Ovary (tissue), 9 donors: ENCODE results near the gene MAPKAPK2. TPM values are rescaled to one million over a fixed set of nuclear protein-coding genes. Genes with fewer than 3 reads are reported as not detected.

ENCODE experiments used
- DNase-seq, 5 donors: peaks; one replicate each; pipeline ENCODE4 v3.0.0-alpha.2; 2019 to 2020
- H3K27ac ChIP-seq, 2 donors: fragments of 200-600 bp; one replicate each; pipeline versions ENCODE4 v1.5.1 to v1.8.0; 2019 to 2022
- H3K27me3 ChIP-seq: fragments of 200-600 bp; one replicate; pipeline ENCODE4 v1.8.0; 2022
- H3K36me3 ChIP-seq: fragments of 200-600 bp; sonication (generic); one replicate; pipeline ENCODE4 v1.5.1; 2019
- H3K4me1 ChIP-seq: one replicate; pipeline ENCODE4 v1.8.1; 2013; ENCODE audit warnings: mild to moderate bottlenecking, moderate library complexity; ENCODE audit not compliant: insufficient read depth
- H3K4me3 ChIP-seq: fragments of 200-600 bp; sonication (generic); one replicate; pipeline ENCODE4 v1.5.1; 2017
- H3K9me3 ChIP-seq, 2 donors: fragments of 200-600 bp in 1 of 2; sonication (generic) in 1 of 2; one replicate each; pipeline versions ENCODE4 v1.5.1 to v1.8.1; 2013 to 2019; ENCODE audit warnings: mild to moderate bottlenecking in 1 of 2, moderate library complexity in 1 of 2
- CTCF ChIP-seq, 3 donors: fragments of 450-650 bp in 2 of 3; fragments of 200-600 bp in 1 of 3; IDR thresholded peaks; one replicate each; pipeline versions ENCODE4 v1.5.1 to v1.8.0; 2016 to 2022; ENCODE audit warnings: antibody characterized with exemption in 3 of 3, mild to moderate bottlenecking in 1 of 3
- EP300 ChIP-seq: sonication (generic); formaldehyde crosslinking; IDR thresholded peaks from one replicate; pipeline ENCODE4 v1.6.1; 2017; ENCODE audit warnings: antibody characterized with exemption
- POLR2A ChIP-seq: fragments of 450-650 bp; IDR thresholded peaks from one replicate; pipeline ENCODE4 v1.6.1; 2017; ENCODE audit warnings: antibody characterized with exemption, mild to moderate bottlenecking, moderate library complexity
- WGBS, 3 donors: extraction: QIAGEN DNeasy Blood & Tissue Kit in 1 of 3; methylation state at CpG; one replicate each; pipeline versions ENCODE4 v1.1.5 to v1.1.7; 2013 to 2017; 5-methylcytosine and 5-hydroxymethylcytosine counted together
- intact Hi-C, 4 donors: fragments of 100-400 bp; cut with DNase I; formaldehyde crosslinking; loops; one replicate each; pipeline versions ENCODE4 v1.11.0 to v1.15.1; 2022 to 2023
- polyA plus RNA-seq, 2 donors: library from polyadenylated mRNA; stranded (reverse); fragments of 200-250 nt in 1 of 2; fragments of 350-450 nt in 1 of 2; fragmentation: Illumina TruSeq in 1 of 2; extraction: RNeasy Lipid Tissue Mini Kit (QIAGEN cat#74804) in 1 of 2; gene quantifications; one replicate each; pipeline ENCODE4 v1.2.3, GENCODE V29; 2013 to 2014
- total RNA-seq, 7 donors: library from RNA; depleted of rRNA in 2 of 7; stranded (reverse); fragments of >200 nt in 2 of 7; fragmentation: NEBNext Ultra II Directional in 3 of 7; extraction: Animal tissue kit (Norgen Biotek cat#: 25700) in 3 of 7; gene quantifications; one replicate each; pipeline versions ENCODE4 v1.1.0 to v1.2.4, GENCODE V29; 2016 to 2023
- donor health status: DM: no; HTN: no; CAD: no; lungs with moderate emphysema.
- donor health status: DM: no; HTN: no; CAD: no.
- donor health status: Bipolar disorder and iron deficiency.
- donor health status: DM: yes; HTN: yes; CAD: no.
- donor health status: DM: no; HTN: no; CAD: no.
- donor health status: DM: yes; HTN: yes; CAD: no.

The MAPKAPK2 gene
- total and polyA plus RNA-seq, 9 donors = 28.4 to 71.2 (median 64.7) TPM

- TF ChIP-seq EP300 = no peak
- no peak for TF ChIP-seq CTCF (IDR thresholded peaks at IDR 0.05)
- Histone ChIP-seq H3K4me1 (peaks cover 2% of the 10 kb centered on the region), H3K27me3 (no peaks in the 10 kb centered on the region), H3K4me3 (no peak overlapping the region), H3K9me3 (no peaks in the 10 kb centered on the region), H3K27ac (no peak overlapping the region), H3K36me3 (no peaks in the 10 kb centered on the region)
- 67 to 74% (median 74%) methylated on average over 4 of the region's 4 CpGs for WGBS, 3 donors
- no peak for DNase-seq
- intact Hi-C loops = no loop called here
Measured at GRCh38 chr1:206680279-206680678, 4.4 kb upstream of the MAPKAPK2 start.

GRCh38 chr1:206681359-206681758 lies 3.3 kb upstream of the MAPKAPK2 start:
- H3K4me3 ChIP-seq = no peak overlapping the region
- no peak for TF ChIP-seq CTCF (IDR thresholded peaks at IDR 0.05)
- TF ChIP-seq POLR2A = no peak
- no peak for TF ChIP-seq EP300
- DNase-seq = no peak
- H3K27ac ChIP-seq = no peak overlapping the region
- H3K36me3 ChIP-seq = no peaks in the 10 kb centered on the region
- H3K4me1 ChIP-seq = no peaks in the 10 kb centered on the region
- 55 to 72% (median 63%) methylated on average over 2 of the region's 2 CpGs for WGBS, 3 donors
- H3K9me3 ChIP-seq = no peaks in the 10 kb centered on the region
- no peaks in the 10 kb centered on the region for H3K27me3 ChIP-seq
- intact Hi-C loops = no loop called here

GRCh38 chr1:206682111-206682510 lies 2.6 kb upstream of the MAPKAPK2 start:
- intact Hi-C loops = no loop called here
- peaks cover 2% of the 10 kb centered on the region for H3K4me1 ChIP-seq
- H3K4me3 ChIP-seq = no peak overlapping the region
- WGBS, 3 donors = 85 to 89% (median 86%) methylated on average over 3 of the region's 3 CpGs
- TF ChIP-seq EP300 = no peak
- no peak for TF ChIP-seq CTCF (IDR thresholded peaks at IDR 0.05)
- TF ChIP-seq POLR2A = no peak
- no peaks in the 10 kb centered on the region for H3K27me3 ChIP-seq
- no peak overlapping the region for H3K27ac ChIP-seq
- DNase-seq = no peak
- no peaks in the 10 kb centered on the region for H3K36me3 ChIP-seq
- no peaks in the 10 kb centered on the region for H3K9me3 ChIP-seq

- intact Hi-C loops = no loop called here
Measured at GRCh38 chr1:206683313-206683712, 1.4 kb upstream of the MAPKAPK2 start.

More at GRCh38 chr1:206683313-206683712, 1.4 kb upstream of the MAPKAPK2 start:
- peaks cover 7% of the 10 kb centered on the region for H3K4me1 ChIP-seq
- no peaks in the 10 kb centered on the region for H3K27me3 ChIP-seq
- whole genome bisulfite sequencing, 3 donors = 59 to 74% (median 64%) methylated on average over 6 of the region's 6 CpGs
- H3K36me3 ChIP-seq = no peaks in the 10 kb centered on the region
- no peak overlapping the region for H3K27ac ChIP-seq
- TF ChIP-seq CTCF (IDR thresholded peaks at IDR 0.05) (no peak), EP300 (no peak), POLR2A (no peak)
- DNase-seq = no peak
- H3K4me3 ChIP-seq = no peak overlapping the region
- no peaks in the 10 kb centered on the region for H3K9me3 ChIP-seq
